Fibroblast of pulmonary artery (primary cell): ENCODE results near the gene GID8.

Experiments used
- DNase-seq: peaks from one replicate; pipeline ENCODE4 v3.0.0-alpha.2; 2010; ENCODE audit warnings: low read depth
- H3K4me3 ChIP-seq: replicated peaks from 2 replicates; pipeline ENCODE4 v1.5.1; 2011; ENCODE audit warnings: low read depth, mild to moderate bottlenecking, control low read depth, low read length, moderate library complexity
- TF ChIP-seq, protein P1 (sequence below): IDR thresholded peaks from 2 replicates; pipeline ENCODE4 v1.5.1; 2011; ENCODE audit warnings: mild to moderate bottlenecking, control low read depth, low read length, inconsistent platforms; ENCODE audit errors: missing control alignments

The GID8 gene

DNA sequence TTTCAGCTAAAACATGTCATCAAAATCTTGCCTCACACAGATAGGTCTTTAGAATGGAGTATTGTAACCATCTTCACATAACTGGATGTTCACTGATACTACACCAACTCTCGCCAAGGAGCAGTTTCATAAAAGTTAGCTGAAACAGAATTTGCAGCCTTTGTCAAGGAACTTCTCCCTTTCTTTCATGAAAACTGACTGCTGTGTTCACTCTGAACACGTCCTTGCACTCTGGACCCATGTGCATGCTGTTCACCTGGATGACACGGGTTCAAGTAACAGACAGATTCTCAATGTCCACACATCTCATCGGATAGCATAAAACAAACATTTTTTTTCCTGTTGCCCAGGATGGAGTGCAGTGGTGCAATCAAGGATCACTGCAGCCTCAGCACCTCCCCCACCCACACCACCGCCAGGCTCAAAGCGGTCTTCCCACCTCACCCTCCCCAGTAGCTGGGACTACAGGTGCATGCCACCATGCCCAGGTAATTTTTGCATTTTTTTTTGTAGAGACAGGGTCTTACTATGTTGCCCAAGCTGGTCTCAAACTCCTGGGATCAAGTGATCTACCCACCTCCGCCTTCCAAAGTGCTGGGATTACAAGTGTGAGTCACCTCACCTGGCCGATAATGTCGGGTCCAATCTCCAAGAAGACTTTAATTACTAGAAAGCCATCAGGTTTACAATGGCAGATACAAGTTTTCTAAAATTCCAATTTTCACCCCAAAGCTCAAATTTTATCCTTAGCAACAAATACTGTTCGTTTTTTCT, 21.1 kb upstream of the GID8 start:
- H3K4me3 ChIP-seq, result no peak overlapping the region
- no peak for DNase-seq
- TF ChIP-seq, protein P1, sequence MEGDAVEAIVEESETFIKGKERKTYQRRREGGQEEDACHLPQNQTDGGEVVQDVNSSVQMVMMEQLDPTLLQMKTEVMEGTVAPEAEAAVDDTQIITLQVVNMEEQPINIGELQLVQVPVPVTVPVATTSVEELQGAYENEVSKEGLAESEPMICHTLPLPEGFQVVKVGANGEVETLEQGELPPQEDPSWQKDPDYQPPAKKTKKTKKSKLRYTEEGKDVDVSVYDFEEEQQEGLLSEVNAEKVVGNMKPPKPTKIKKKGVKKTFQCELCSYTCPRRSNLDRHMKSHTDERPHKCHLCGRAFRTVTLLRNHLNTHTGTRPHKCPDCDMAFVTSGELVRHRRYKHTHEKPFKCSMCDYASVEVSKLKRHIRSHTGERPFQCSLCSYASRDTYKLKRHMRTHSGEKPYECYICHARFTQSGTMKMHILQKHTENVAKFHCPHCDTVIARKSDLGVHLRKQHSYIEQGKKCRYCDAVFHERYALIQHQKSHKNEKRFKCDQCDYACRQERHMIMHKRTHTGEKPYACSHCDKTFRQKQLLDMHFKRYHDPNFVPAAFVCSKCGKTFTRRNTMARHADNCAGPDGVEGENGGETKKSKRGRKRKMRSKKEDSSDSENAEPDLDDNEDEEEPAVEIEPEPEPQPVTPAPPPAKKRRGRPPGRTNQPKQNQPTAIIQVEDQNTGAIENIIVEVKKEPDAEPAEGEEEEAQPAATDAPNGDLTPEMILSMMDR, result no peak

DNA sequence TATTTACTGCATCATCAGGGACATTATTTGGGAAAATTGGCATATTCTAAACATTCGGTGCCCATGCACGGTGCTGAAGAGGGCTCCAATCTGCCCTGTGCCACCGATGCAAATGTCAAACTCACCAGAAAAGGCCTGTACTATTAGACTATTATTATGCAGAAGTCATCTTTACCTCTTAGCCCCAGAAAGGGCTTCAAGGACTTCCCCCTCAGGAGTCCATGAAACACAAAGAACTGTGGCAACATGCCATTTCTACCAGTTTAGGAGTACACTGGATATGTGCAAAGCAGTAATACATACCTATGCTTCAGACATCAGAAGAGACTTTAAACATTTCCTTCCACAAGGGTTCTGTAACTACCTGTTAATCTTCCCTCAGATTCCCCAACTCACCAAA, 20.2 kb upstream of the GID8 start:
- TF ChIP-seq, protein P1, result no peak
- DNase-seq, result no peak
- H3K4me3 ChIP-seq, result no peak overlapping the region

DNA sequence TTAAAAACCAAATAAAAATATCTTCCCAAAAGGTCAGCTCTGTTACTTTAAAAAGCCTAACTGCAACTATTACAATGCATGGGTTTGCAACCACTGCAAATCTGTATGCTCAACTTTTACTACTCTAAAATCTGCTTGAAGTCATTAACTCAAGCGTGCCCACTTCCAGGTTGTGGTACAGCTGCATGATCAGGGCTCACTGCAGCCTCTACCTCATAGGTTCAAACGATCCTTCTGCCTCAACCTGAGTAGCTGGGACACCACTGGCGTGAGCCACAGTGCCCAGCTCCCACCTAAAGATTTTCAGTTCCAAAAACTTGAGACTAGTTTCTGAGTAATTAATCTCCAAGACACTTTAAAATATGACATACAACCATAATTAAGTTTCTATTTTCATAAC, 19.8 kb upstream of the GID8 start:
- TF ChIP-seq, protein P1, result no peak
- no peak for DNase-seq
- H3K4me3 ChIP-seq, result no peak overlapping the region

DNA sequence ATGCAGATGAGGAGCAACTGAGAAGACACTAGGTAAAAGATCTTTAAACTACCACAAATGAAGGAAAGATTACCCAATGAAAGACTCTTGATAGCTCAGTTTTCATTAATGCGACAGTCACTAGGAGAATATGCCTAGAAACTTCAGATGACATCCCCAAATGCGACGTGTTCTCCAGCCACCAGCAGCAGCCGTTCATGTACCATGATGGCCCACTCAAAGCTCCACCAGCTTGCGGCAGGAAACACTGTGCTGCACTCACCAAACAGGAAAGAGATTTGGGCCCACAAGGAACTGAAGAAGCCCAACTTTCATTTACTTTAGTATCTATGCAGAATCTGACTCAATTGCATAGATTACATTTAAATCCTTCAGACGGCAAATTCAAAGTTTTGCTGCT, 19.1 kb upstream of the GID8 start:
- TF ChIP-seq, protein P1, result no peak
- H3K4me3 ChIP-seq, result no peak overlapping the region
- no peak for DNase-seq

DNA sequence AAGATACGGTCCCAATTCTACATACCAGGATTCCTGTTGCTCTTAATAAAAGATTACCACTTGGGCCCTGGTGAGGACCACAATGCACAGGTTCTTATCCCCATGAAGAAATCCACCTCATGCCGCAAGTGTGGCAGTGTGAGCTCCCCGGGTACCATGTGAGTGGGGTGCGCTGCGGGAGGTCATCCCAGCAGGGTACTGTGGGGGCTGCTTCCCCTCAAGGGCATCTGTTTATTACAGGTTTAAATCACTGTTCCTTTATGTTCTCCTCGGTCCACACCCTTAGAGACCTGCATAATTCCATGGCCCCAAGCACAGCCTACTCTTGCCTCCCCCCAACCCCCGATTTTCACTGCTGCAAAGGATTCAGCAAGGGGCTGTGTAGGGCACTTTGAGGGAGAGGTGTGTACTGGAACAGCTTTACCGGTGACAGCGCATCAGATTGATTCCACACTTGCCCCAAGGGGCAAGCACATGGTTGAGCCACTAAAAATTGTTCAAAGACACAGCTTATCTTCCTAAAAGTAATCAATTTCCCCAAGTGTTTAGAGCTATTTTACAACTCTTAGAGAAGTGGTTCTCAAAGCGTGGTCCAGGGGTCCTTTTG, 17.8 kb upstream of the GID8 start:
- no peak overlapping the region for H3K4me3 ChIP-seq
- TF ChIP-seq, protein P1, result no peak
- DNase-seq, result no peak

DNA sequence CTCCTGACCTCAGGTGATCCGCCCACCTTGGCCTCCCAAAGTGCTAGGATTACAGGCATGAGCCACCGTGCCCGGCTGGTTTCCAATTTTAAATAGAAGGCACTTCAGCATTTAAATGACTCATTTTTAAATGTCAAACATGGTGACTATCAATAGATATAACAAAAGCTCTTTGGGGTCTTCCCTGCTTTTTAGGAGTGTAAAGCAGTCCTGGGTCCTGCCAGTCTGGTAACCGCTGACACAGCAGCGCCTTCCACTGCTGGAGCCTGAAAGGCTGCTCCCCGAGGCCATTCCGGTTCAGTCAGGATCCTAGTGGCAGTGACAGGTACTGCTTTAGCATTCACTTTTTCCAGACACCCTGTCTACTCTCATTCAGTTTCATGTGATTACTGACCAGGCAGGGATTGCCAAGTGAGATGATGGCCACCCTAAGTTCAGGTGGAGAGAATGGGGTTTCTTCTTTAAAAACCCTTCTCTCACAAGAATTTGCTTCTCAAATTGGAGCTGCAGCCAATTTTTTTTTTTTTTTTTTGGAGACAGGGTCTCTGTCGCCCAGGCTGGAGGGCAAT, 16.7 kb upstream of the GID8 start:
- H3K4me3 ChIP-seq, result no peak overlapping the region
- DNase-seq, result peak; percentile 57
- TF ChIP-seq, protein P1, result peak; percentile 65
